ENCODE results near the gene FAM78B.

Gene FAM78B, protein sequence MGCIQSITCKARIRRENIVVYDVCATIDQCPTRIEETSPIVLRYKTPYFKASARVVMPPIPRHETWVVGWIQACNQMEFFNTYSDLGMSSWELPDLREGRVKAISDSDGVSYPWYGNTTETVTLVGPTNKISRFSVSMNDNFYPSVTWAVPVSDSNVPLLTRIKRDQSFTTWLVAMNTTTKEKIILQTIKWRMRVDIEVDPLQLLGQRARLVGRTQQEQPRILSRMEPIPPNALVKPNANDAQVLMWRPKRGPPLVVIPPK

GRCh38 chr1:166166698-166167571 lies at the start of gene FAM78B:
Gene FAM78B (minus strand): TSS chr1:166167001. CDS start chr1:166166248, 753 bp downstream.
- DNase-seq (ENCODE audit: low read depth, low spot score) = peak; percentile 4

DNA sequence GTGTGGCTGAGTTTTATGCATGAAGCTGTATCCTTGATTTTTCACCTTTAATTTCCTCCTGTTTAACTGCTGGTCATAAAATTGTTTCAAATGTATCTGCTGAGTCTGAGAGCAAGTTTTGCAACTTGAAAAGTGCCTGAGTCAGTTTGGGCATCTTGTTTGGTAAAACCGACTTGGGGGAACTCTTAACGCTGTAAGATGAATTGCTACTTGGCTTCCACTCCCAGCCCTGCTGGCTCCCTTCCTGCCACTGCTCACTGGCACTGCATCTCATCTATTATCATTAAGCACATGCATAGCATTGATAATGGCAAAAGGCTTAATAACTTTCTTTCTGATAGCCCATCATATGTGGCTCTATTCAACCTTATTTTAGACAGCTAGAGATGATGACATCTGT lies 35.7 kb upstream of the FAM78B start:
- no peak for DNase-seq (ENCODE audit: low read depth, low spot score)

DNA sequence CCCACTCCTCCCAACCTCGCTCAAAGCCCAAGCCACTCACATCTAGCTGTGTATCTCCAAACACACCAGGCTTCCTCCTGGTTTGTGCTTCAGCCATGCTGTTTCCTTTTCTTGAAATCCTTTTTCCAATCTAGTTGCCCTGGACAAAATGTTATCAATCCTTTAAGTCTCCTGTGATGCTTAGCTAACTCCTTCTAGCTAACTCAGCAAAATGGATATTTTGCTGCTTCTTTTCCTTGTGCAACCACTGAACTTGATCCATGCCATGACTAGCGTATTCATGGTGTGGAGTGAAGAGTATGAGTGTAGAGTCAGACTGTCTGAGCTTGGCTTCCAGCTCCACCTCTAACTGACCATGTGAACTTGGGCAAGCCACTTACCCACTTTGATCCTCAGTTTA lies 33.9 kb upstream of the FAM78B start:
- DNase-seq (ENCODE audit: low read depth, low spot score) = no peak

- DNase-seq (ENCODE audit: low read depth, low spot score) = no peak
Observed at GRCh38 chr1:166197597-166197996, 30.8 kb upstream of the FAM78B start.

DNA sequence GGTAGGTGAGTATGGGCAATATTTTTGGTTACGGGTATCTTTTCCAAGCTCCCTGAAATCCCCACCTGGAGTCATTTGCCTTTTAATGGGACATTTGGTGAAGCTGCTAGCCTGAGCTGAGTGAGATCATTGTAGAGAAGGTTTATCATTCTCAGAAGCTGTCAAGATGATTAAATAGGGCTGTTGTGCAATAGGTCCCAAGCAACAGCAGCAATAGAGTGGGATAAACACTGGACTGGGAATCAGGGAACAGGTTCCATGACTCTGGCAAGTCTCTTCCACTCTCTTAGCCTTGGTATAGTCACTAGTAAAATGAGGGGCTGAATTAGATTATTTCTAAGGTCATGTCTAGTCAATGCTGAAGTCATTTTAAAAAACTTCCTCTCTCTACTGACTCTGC lies 30.3 kb upstream of the FAM78B start:
- DNase-seq (ENCODE audit: low read depth, low spot score) = no peak

- DNase-seq (ENCODE audit: low read depth, low spot score) = no peak
Observed at GRCh38 chr1:166193057-166193698, 26.4 kb upstream of the FAM78B start.

GRCh38 chr1:166190400-166190799 lies 23.6 kb upstream of the FAM78B start:
- no peak for DNase-seq (ENCODE audit: low read depth, low spot score)

DNA sequence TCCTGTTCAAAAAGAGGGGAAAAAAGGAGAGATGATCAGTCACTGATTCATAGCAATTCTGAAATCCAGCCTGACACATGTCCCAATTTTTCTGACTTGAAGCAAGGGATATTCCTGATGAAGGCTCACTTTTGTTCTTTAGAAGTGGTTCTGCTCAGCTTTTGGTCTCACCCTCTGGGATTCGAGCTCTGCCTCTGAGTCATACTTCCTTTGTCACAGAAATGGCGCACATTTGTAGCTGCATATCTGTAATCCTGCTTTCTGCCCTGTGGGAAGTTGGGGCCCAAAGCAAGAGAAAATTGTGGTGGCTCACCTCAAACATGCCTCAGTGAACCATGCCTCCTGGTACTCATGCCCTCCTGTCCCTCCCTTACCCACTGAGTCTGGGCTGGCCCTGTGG lies 22.3 kb upstream of the FAM78B start:
- DNase-seq (ENCODE audit: low read depth, low spot score) = no peak

GRCh38 chr1:166185526-166185925 lies 18.7 kb upstream of the FAM78B start:
- DNase-seq (ENCODE audit: low read depth, low spot score) = no peak

- DNase-seq (ENCODE audit: low read depth, low spot score) = no peak
Observed at GRCh38 chr1:166184897-166185296, 18.1 kb upstream of the FAM78B start.

DNA sequence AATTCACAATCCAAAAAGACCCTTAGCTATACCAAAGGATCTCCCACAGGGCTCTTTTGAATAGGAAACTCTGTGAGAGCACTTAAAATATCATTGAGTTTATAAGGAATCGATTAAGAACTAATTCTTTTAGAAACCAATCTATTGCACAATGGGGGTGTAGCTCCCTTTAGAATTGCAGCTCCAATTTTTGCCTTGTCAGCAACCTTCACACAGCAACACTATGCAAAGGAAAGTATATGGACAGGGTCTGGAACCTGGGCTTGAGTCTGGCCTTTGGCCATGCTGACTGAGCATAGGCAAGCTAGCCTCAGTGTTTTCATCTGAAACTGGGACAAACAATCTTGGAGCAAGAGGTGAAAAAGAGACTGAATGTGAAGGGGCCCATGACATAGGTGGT lies 17.2 kb upstream of the FAM78B start:
- DNase-seq (ENCODE audit: low read depth, low spot score) = no peak

DNA sequence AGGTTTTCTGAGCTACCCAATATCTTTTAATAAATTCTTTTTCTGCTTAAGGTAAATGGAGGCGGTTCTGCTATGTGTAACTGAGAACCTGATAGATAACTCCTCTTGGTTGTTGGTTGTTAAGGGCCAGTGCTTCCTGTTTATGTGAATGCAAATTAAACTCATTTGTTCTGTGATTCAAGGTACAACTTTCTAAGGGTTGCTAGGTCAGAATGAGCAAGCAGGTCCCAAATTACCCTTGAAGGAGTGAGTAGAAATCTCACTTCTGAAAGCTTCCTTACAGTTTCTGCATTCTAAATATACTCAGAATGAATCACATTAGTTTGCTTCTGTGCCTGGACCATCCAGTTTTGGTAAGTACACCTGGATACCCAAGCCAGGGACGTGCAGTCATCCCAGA lies 15.5 kb upstream of the FAM78B start:
- DNase-seq (ENCODE audit: low read depth, low spot score) = no peak

- DNase-seq (ENCODE audit: low read depth, low spot score) = no peak
Observed at GRCh38 chr1:166176416-166176815, 9.6 kb upstream of the FAM78B start.

DNA sequence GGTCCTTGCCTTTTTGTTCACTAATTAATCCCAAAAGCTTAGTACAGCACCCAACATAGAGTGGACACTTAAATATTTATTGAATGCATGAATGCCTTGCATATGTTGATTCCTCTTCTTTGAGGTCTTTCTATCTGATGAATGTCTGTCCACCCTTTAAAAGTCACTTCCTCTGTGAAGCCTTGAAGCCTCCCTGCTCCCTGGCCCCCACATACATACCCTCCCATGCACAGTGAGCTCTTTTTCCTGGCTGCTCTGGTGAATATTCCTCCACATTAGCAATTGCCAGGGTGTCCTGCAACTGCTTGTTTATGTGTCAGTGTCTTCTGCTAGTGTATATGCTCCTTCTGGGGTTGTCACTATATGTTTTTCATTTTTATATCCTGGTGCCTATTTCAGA lies 8.2 kb upstream of the FAM78B start:
- DNase-seq (ENCODE audit: low read depth, low spot score) = no peak

- DNase-seq (ENCODE audit: low read depth, low spot score) = no peak
Observed at GRCh38 chr1:166174108-166174507, 7.3 kb upstream of the FAM78B start.

- DNase-seq (ENCODE audit: low read depth, low spot score) = no peak
Observed at GRCh38 chr1:166172106-166172505, 5.3 kb upstream of the FAM78B start.

DNA sequence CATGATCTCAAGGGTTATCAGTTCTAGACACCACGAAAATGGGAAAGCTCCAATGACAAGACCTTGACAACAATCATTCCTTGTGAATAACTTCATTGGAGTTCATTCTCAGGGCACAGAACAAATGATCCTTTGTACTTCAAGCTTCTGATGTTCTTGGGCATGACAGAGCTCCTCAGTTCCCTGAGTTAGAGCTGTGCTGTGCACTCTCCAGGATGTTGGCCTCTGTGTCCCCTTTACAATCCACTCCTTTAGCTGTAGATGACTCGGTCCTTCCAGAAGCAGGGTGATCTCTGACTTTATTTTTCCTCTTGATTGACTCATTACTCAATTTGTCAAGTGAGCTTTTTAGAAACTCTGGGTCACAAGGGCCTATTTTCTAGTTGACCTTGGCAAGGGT lies 3.9 kb upstream of the FAM78B start:
- DNase-seq (ENCODE audit: low read depth, low spot score) = no peak

DNA sequence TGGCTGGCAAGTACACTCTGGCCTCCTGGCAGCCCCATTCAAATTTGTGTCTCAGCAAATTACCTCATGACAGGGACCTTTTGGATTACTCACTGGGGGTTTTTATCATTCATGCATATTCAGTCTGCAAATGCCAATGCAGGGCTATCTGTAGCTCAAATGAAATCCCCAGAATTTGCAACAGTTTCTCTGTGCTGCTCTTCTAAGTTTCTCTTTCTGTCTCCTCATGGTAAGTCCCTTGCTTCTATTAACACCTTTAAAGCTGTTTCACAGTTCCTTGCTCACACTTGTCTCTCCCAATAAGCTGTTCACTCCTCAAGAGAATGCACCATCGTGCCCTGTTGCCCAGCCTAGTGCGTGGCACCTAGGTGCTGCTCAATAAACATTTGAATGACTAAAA lies 3.3 kb upstream of the FAM78B start:
- DNase-seq (ENCODE audit: low read depth, low spot score) = no peak

DNA sequence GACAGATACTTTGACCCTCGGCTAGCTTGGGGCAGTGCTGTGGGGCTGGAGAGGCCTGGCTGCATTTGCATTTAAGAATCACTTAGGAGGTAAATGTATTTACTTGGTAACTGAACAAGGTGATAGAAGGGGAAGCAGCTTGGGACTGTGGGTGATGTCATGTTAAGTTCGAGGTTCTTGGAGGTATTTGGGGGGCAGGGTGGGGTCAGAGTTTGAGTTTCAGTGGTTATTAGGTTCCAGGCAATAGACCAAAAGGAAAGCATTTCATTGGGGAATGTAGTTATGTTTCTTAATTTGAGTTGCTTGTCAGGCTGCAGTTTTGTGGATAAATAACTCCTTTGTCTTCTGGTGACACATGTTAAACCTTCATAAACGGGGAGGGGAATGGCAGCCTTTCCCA lies 2.4 kb upstream of the FAM78B start:
- DNase-seq (ENCODE audit: low read depth, low spot score) = no peak

DNA sequence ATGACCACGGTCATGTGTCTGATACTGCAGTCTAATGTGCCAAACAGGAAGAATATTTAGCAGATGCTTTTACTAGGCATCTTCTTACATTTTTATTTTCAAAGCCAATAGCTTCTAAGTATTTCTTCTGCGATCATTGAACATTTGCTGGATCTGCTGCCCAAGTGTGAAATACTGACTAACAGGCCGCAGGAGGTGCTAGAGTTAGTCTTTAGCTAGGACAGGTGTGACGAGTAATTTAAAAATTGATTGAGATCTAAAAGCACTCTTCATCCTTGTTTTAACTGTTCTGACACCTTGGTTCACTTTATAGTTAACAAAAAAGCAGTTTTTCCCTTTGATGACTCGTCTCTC lies 748 bp upstream of the FAM78B start:
- no peak for DNase-seq (ENCODE audit: low read depth, low spot score)

DNA sequence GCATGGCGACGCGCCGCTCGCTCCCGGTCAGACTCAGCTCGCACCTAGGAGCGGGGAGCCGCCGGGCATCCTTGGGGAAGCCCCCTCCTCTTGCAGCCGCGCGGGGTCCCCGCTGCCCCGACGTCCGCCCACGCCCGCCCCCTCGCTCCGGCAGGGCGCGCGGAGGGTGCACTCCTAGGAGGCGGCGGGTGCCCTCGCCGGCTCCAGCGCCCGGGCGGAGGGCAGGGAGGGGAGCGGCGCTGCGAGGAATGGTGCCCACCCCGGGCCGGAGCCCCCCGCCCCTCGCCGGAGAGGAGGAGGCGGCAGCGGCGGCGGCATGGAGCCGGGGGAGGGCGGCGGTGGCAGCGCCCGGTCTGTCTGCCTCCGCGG lies 488 bp downstream of the FAM78B start:
- DNase-seq (ENCODE audit: low read depth, low spot score) = no peak

- DNase-seq (ENCODE audit: low read depth, low spot score) = no peak
Observed at GRCh38 chr1:166165661-166166328, 1.0 kb downstream of the FAM78B start.
